CD14-positive monocyte (primary cell): ENCODE results near the gene TRUB1. TPM values are rescaled to one million over a fixed set of nuclear protein-coding genes. Genes with fewer than 3 reads are reported as not detected.
A peak's percentile ranks its signal among the peaks of the same experiment; 100 is the strongest.

Source experiments
- DNase-seq, 3 donors: peaks; one replicate each; pipeline ENCODE4 v3.0.0-alpha.2; 2011 to 2022
- H2AFZ ChIP-seq: 2 replicates; pipeline ENCODE4 v1.6.0; 2012; ENCODE audit warnings: mild to moderate bottlenecking, low read depth, low read length, inconsistent platforms; ENCODE audit not compliant: insufficient read depth, poor library complexity, severe bottlenecking
- H3K27ac ChIP-seq, 2 donors: 1 replicate in 1 of 2; 2 replicates in 1 of 2; pipeline ENCODE4 v1.5.1; 2012 to 2013; ENCODE audit warnings: low read length in 2 of 2, control low read depth in 1 of 2, inconsistent platforms in 1 of 2, low read depth in 1 of 2, mild to moderate bottlenecking in 1 of 2
- H3K27me3 ChIP-seq, 2 donors: one replicate each; pipeline versions ENCODE4 v1.6.0 to v1.6.1; 2011 to 2013; ENCODE audit warnings: low read length in 2 of 2; ENCODE audit not compliant: control insufficient read depth in 2 of 2, insufficient read depth in 2 of 2
- H3K36me3 ChIP-seq, 2 donors: replicated peaks in 1 of 2; 1 replicate in 1 of 2; 2 replicates in 1 of 2; pipeline versions ENCODE4 v1.5.1 to v1.6.1; 2012 to 2013; ENCODE audit warnings: low read length in 2 of 2, control low read depth in 1 of 2, inconsistent platforms in 1 of 2, mild to moderate bottlenecking in 1 of 2; ENCODE audit not compliant: insufficient read depth in 2 of 2, control insufficient read depth in 1 of 2
- H3K4me1 ChIP-seq, 2 donors: 1 replicate in 1 of 2; 2 replicates in 1 of 2; pipeline versions ENCODE4 v1.5.1 to v1.6.1; 2012 to 2013; ENCODE audit warnings: low read length in 2 of 2, control low read depth in 1 of 2, inconsistent platforms in 1 of 2, mild to moderate bottlenecking in 1 of 2, moderate library complexity in 1 of 2; ENCODE audit not compliant: insufficient read depth in 2 of 2, control insufficient read depth in 1 of 2
- H3K4me2 ChIP-seq: replicated peaks from 2 replicates; pipeline ENCODE3; 2012; ENCODE audit warnings: low read length, moderate library complexity, mild to moderate bottlenecking; ENCODE audit not compliant: poor library complexity, severe bottlenecking; ENCODE audit errors: extremely low read depth
- H3K4me3 ChIP-seq, 3 experiments: fragments of 200-600 bp in 1 of 3; sonication (generic) in 1 of 3; replicated peaks in 1 of 3; 1 replicate in 2 of 3; 2 replicates in 1 of 3; pipeline ENCODE4 v1.5.1; 2011 to 2013; ENCODE audit warnings: low read length in 3 of 3, mild to moderate bottlenecking in 3 of 3, control low read depth in 2 of 3, low read depth in 2 of 3, inconsistent platforms in 1 of 3, moderate library complexity in 1 of 3
- H3K79me2 ChIP-seq: 2 replicates; pipeline ENCODE4 v1.6.0; 2012; ENCODE audit warnings: mild to moderate bottlenecking, control low read depth, inconsistent platforms, low read length, moderate library complexity; ENCODE audit not compliant: insufficient read depth
- H3K9ac ChIP-seq: 2 replicates; pipeline ENCODE4 v1.6.0; 2017; ENCODE audit warnings: low read length, mild to moderate bottlenecking; ENCODE audit not compliant: insufficient read depth, poor library complexity, severe bottlenecking
- H3K9me3 ChIP-seq, 2 donors: replicated peaks in 1 of 2; 1 replicate in 1 of 2; 2 replicates in 1 of 2; pipeline versions ENCODE4 v1.5.1 to v1.6.1; 2012 to 2013; ENCODE audit warnings: low read length in 2 of 2, control low read depth in 1 of 2; ENCODE audit not compliant: control insufficient read depth in 1 of 2, insufficient read depth in 1 of 2
- H4K20me1 ChIP-seq: 2 replicates; pipeline ENCODE4 v1.6.0; 2012; ENCODE audit warnings: mild to moderate bottlenecking, low read length, control low read depth, moderate library complexity; ENCODE audit not compliant: insufficient read depth
- H3K27ac Mint-ChIP-seq, 7 donors: one replicate each; pipeline ENCODE4 v1.8.0; 2020; ENCODE audit warnings: mild to moderate bottlenecking in 7 of 7, mixed read lengths in 7 of 7, moderate library complexity in 6 of 7, inconsistent platforms in 2 of 7
- H3K27me3 Mint-ChIP-seq, 3 donors: one replicate each; pipeline ENCODE4 v1.8.0; 2021 to 2022; ENCODE audit warnings: low read depth in 3 of 3, mild to moderate bottlenecking in 3 of 3, mixed read lengths in 3 of 3, moderate library complexity in 3 of 3, inconsistent platforms in 1 of 3
- H3K36me3 Mint-ChIP-seq, 2 donors: one replicate each; pipeline ENCODE4 v1.8.0; 2020; ENCODE audit warnings: mixed read lengths in 2 of 2, inconsistent platforms in 1 of 2, mild to moderate bottlenecking in 1 of 2
- H3K4me1 Mint-ChIP-seq: one replicate; pipeline ENCODE4 v1.8.0; 2020; ENCODE audit warnings: mild to moderate bottlenecking, mixed read lengths
- H3K4me3 Mint-ChIP-seq, 2 donors: one replicate each; pipeline ENCODE4 v1.8.0; 2020; ENCODE audit warnings: mild to moderate bottlenecking in 2 of 2, mixed read lengths in 2 of 2, moderate library complexity in 1 of 2
- H3K9me3 Mint-ChIP-seq, 7 donors: one replicate each; pipeline ENCODE4 v1.8.0; 2020 to 2022; ENCODE audit warnings: mixed read lengths in 7 of 7, mild to moderate bottlenecking in 6 of 7, moderate library complexity in 6 of 7, inconsistent platforms in 2 of 7
- WGBS: methylation state at CpG from one replicate; pipeline ENCODE4 v1.1.5; 2013; ENCODE audit warnings: missing lambda C conversion rate; ENCODE audit not compliant: insufficient coverage; 5-methylcytosine and 5-hydroxymethylcytosine counted together
- intact Hi-C, 2 donors: fragments of 100-400 bp; cut with micrococcal nuclease; formaldehyde crosslinking; loops; one replicate each; pipeline versions ENCODE4 v1.15.0 to v1.15.1; 2023
- polyA plus RNA-seq, 3 donors: library from polyadenylated mRNA; depleted of rRNA in 1 of 3; unstranded in 2 of 3; stranded (reverse) in 1 of 3; fragments of 300-500 nt in 2 of 3; fragments of >200 nt in 1 of 3; fragmentation: Illumina TruSeq in 2 of 3; gene quantifications; 1 replicate in 2 of 3; 2 replicates in 1 of 3; pipeline ENCODE4 v1.2.3, GENCODE V29; 2012 to 2021
- TF ChIP-seq, protein P1 (sequence below): fragments of 200-600 bp; IDR thresholded peaks from one replicate; pipeline ENCODE4 v1.8.0; 2022; ENCODE audit warnings: antibody characterized with exemption, mild to moderate bottlenecking

TRUB1 gene
- polyA plus RNA-seq, 3 donors = 3.0 to 5.0 (median 3.3) TPM

DNA sequence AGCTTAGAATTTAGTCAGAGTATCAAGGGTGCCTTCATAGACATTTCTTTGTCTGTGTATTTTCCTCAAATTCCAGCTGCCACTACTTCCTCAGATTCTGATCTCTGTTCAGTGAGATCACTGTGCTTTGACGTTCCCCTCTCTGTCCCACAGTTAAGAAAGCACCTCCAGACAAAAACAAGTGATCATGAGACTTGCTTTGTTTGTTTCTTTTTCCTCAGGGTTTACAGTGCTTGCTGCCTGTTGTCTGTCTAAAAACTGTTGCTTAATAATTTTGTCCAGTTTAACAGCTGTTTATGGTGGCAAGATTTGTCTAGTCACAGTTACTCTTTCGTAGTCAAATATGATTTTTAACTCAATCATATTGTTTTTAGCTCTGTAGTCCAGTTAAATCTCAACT, 29.1 kb downstream of the TRUB1 start:
- peak overlapping the region in 1 of 7 donors; percentile 12 for H3K27ac Mint-ChIP-seq
- WGBS = 0% methylated on average over 1 of the region's 2 CpGs
- intact Hi-C loops = no loop called here
- peaks cover 4 to 15% of the 10 kb centered on the region in 2 donors for H3K36me3 ChIP-seq
- H3K4me1 ChIP-seq = no peaks in the 10 kb centered on the region
- peaks cover 6% of the 10 kb centered on the region for H3K4me1 Mint-ChIP-seq
- H3K9ac ChIP-seq = no peak overlapping the region
- no peaks in the 10 kb centered on the region for H3K79me2 ChIP-seq
- no peak overlapping the region for H3K27ac ChIP-seq
- no peaks in the 10 kb centered on the region for H3K9me3 Mint-ChIP-seq
- H3K27me3 ChIP-seq = no peaks in the 10 kb centered on the region
- no peaks in the 10 kb centered on the region for H3K9me3 ChIP-seq
- TF ChIP-seq, protein P1, sequence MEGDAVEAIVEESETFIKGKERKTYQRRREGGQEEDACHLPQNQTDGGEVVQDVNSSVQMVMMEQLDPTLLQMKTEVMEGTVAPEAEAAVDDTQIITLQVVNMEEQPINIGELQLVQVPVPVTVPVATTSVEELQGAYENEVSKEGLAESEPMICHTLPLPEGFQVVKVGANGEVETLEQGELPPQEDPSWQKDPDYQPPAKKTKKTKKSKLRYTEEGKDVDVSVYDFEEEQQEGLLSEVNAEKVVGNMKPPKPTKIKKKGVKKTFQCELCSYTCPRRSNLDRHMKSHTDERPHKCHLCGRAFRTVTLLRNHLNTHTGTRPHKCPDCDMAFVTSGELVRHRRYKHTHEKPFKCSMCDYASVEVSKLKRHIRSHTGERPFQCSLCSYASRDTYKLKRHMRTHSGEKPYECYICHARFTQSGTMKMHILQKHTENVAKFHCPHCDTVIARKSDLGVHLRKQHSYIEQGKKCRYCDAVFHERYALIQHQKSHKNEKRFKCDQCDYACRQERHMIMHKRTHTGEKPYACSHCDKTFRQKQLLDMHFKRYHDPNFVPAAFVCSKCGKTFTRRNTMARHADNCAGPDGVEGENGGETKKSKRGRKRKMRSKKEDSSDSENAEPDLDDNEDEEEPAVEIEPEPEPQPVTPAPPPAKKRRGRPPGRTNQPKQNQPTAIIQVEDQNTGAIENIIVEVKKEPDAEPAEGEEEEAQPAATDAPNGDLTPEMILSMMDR = no peak
- H3K27me3 Mint-ChIP-seq = peaks cover 0 to 2% (median 0%) of the 10 kb centered on the region in 3 donors
- no peak for DNase-seq
- H3K36me3 Mint-ChIP-seq = peaks cover 13 to 14% of the 10 kb centered on the region in 2 donors
- no peak overlapping the region for H3K4me3 ChIP-seq
- H2AFZ ChIP-seq = no peak overlapping the region
- H4K20me1 ChIP-seq = no peaks in the 10 kb centered on the region
- no peak overlapping the region for H3K4me2 ChIP-seq
- H3K4me3 Mint-ChIP-seq = no peak overlapping the region

DNA sequence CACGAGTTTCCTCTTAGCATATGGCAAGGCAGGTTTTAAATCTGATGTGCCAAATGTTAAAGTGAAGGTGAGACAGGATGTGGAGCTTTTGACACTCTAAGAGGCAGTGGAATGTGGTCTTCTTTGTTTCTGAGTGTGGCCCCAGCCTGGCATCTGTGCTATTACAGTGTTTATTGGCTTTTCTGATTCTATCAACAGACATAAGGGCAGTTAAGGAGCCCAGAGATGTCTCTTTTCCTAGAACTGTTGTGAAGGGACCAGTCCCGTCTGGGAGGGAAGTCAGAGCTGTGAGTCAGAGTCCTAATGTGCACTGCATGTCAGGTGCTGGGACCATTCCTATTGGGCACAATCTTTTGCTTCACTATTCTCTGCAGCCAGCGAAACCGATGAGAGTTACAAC, 32.5 kb downstream of the TRUB1 start:
- intact Hi-C loops = no loop called here
- no peak overlapping the region for H3K27ac ChIP-seq
- no peak overlapping the region for H3K9ac ChIP-seq
- no peak overlapping the region for H3K4me3 Mint-ChIP-seq
- H3K79me2 ChIP-seq = no peaks in the 10 kb centered on the region
- no peak overlapping the region for H3K4me3 ChIP-seq
- H3K4me1 ChIP-seq = no peaks in the 10 kb centered on the region
- no peak overlapping the region for H3K4me2 ChIP-seq
- no peaks in the 10 kb centered on the region for H3K27me3 Mint-ChIP-seq
- whole genome bisulfite sequencing = no CpG with 5 or more reads among the region's 4 CpGs
- H3K9me3 Mint-ChIP-seq = no peaks in the 10 kb centered on the region
- H3K36me3 ChIP-seq = peaks cover 11 to 16% of the 10 kb centered on the region in 2 donors
- H3K9me3 ChIP-seq = no peaks in the 10 kb centered on the region
- H3K36me3 Mint-ChIP-seq = peaks cover 25 to 26% of the 10 kb centered on the region in 2 donors
- no peak overlapping the region for H2AFZ ChIP-seq
- H3K4me1 Mint-ChIP-seq = peaks cover 6% of the 10 kb centered on the region
- no peaks in the 10 kb centered on the region for H3K27me3 ChIP-seq
- H3K27ac Mint-ChIP-seq = peak overlapping the region in 1 of 7 donors; percentile 51
- no peak for DNase-seq
- TF ChIP-seq, protein P1 = no peak
- no peaks in the 10 kb centered on the region for H4K20me1 ChIP-seq
